ENCODE data around the gene HDLBP. TPM values are rescaled to one million over a fixed set of nuclear protein-coding genes. Genes with fewer than 3 reads are reported as not detected.
"Not testable (repeated sequence)": the region's sequence is repeated elsewhere in the genome, so short reads cannot be mapped to it uniquely, and the experiment has no call there.

The HDLBP gene
- polyA plus RNA-seq, 3 donors: 50.4 to 73.1 (median 69.9) TPM

- Mint-ChIP-seq H3K36me3 (peaks cover 23 to 27% of the 10 kb centered on the region in 2 donors), H3K9me3 (no peaks in the 10 kb centered on the region), H3K27ac (no peak overlapping the region), H3K4me1 (peaks cover 75% of the 10 kb centered on the region), H3K4me3 (no peak overlapping the region), H3K27me3 (ENCODE audit: low read depth in 3 of 3) (no peaks in the 10 kb centered on the region)
- Histone ChIP-seq H3K9me3 (replicated peaks in 1 of 2; ENCODE audit: control insufficient read depth in 1 of 2, insufficient read depth in 1 of 2, low read length in 2 of 2) (no peaks in the 10 kb centered on the region), H3K79me2 (ENCODE audit: insufficient read depth, low read length) (peaks cover 94% of the 10 kb centered on the region), H3K36me3 (replicated peaks in 1 of 2; ENCODE audit: control insufficient read depth in 1 of 2, insufficient read depth in 2 of 2, low read length in 2 of 2) (peaks cover 3 to 9% of the 10 kb centered on the region in 2 donors), H2AFZ (ENCODE audit: insufficient read depth, low read depth, low read length, poor library complexity, severe bottlenecking) (no peak overlapping the region), H3K27me3 (ENCODE audit: control insufficient read depth in 2 of 2, insufficient read depth in 2 of 2, low read length in 2 of 2) (no peaks in the 10 kb centered on the region), H4K20me1 (ENCODE audit: insufficient read depth, low read length) (peaks cover 86% of the 10 kb centered on the region), H3K4me3 (replicated peaks in 1 of 3; ENCODE audit: low read depth in 2 of 3, low read length in 3 of 3) (no peak overlapping the region), H3K9ac (ENCODE audit: insufficient read depth, low read length, poor library complexity, severe bottlenecking) (no peak overlapping the region), H3K4me1 (ENCODE audit: control insufficient read depth in 1 of 2, insufficient read depth in 2 of 2, low read length in 2 of 2) (peaks cover 42 to 74% of the 10 kb centered on the region in 2 donors), H3K4me2 (replicated peaks; ENCODE audit: extremely low read depth, low read length, poor library complexity, severe bottlenecking) (no peak overlapping the region), H3K27ac (ENCODE audit: low read depth in 1 of 2, low read length in 2 of 2) (no peak overlapping the region)
- WGBS (ENCODE audit: insufficient coverage): no CpG with 5 or more reads among the region's 1 CpG
- intact Hi-C loops (cut with micrococcal nuclease): no loop called here
- no peak for DNase-seq
- TF ChIP-seq, protein P1, sequence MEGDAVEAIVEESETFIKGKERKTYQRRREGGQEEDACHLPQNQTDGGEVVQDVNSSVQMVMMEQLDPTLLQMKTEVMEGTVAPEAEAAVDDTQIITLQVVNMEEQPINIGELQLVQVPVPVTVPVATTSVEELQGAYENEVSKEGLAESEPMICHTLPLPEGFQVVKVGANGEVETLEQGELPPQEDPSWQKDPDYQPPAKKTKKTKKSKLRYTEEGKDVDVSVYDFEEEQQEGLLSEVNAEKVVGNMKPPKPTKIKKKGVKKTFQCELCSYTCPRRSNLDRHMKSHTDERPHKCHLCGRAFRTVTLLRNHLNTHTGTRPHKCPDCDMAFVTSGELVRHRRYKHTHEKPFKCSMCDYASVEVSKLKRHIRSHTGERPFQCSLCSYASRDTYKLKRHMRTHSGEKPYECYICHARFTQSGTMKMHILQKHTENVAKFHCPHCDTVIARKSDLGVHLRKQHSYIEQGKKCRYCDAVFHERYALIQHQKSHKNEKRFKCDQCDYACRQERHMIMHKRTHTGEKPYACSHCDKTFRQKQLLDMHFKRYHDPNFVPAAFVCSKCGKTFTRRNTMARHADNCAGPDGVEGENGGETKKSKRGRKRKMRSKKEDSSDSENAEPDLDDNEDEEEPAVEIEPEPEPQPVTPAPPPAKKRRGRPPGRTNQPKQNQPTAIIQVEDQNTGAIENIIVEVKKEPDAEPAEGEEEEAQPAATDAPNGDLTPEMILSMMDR (IDR thresholded peaks at IDR 0.05): no peak
These were observed 5.6 kb upstream of the HDLBP start for GRCh38 chr2:241321033-241321432.

GRCh38 chr2:241320394-241320793 is 4.9 kb upstream of the HDLBP start:
- Histone ChIP-seq H3K27me3 (ENCODE audit: control insufficient read depth in 2 of 2, insufficient read depth in 2 of 2, low read length in 2 of 2) (no peaks in the 10 kb centered on the region), H3K36me3 (replicated peaks in 1 of 2; ENCODE audit: control insufficient read depth in 1 of 2, insufficient read depth in 2 of 2, low read length in 2 of 2) (peaks cover 0 to 3% of the 10 kb centered on the region in 2 donors), H3K79me2 (ENCODE audit: insufficient read depth, low read length) (peaks cover 90% of the 10 kb centered on the region), H4K20me1 (ENCODE audit: insufficient read depth, low read length) (peaks cover 80% of the 10 kb centered on the region), H3K4me2 (replicated peaks; ENCODE audit: extremely low read depth, low read length, poor library complexity, severe bottlenecking) (no peak overlapping the region), H2AFZ (ENCODE audit: insufficient read depth, low read depth, low read length, poor library complexity, severe bottlenecking) (no peak overlapping the region), H3K9me3 (replicated peaks in 1 of 2; ENCODE audit: control insufficient read depth in 1 of 2, insufficient read depth in 1 of 2, low read length in 2 of 2) (no peaks in the 10 kb centered on the region), H3K27ac (ENCODE audit: low read depth in 1 of 2, low read length in 2 of 2) (no peak overlapping the region), H3K4me3 (replicated peaks in 1 of 3; ENCODE audit: low read depth in 2 of 3, low read length in 3 of 3) (no peak overlapping the region), H3K9ac (ENCODE audit: insufficient read depth, low read length, poor library complexity, severe bottlenecking) (no peak overlapping the region), H3K4me1 (ENCODE audit: control insufficient read depth in 1 of 2, insufficient read depth in 2 of 2, low read length in 2 of 2) (peaks cover 41 to 73% of the 10 kb centered on the region in 2 donors)
- 98% methylated on average over 5 of the region's 8 CpGs for WGBS (ENCODE audit: insufficient coverage)
- peaks cover 19 to 24% of the 10 kb centered on the region in 2 donors for H3K36me3 Mint-ChIP-seq
- no peaks in the 10 kb centered on the region for H3K9me3 Mint-ChIP-seq
- DNase-seq: no peak
- H3K4me3 Mint-ChIP-seq: no peak overlapping the region
- intact Hi-C loops (cut with micrococcal nuclease): no loop called here
- TF ChIP-seq, protein P1 (IDR thresholded peaks at IDR 0.05): no peak
- peak overlapping the region in 1 of 7 donors; percentile 25 for H3K27ac Mint-ChIP-seq
- peaks cover 0 to 2% (median 0%) of the 10 kb centered on the region in 3 donors for H3K27me3 Mint-ChIP-seq (ENCODE audit: low read depth in 3 of 3)
- peaks cover 75% of the 10 kb centered on the region for H3K4me1 Mint-ChIP-seq

DNA sequence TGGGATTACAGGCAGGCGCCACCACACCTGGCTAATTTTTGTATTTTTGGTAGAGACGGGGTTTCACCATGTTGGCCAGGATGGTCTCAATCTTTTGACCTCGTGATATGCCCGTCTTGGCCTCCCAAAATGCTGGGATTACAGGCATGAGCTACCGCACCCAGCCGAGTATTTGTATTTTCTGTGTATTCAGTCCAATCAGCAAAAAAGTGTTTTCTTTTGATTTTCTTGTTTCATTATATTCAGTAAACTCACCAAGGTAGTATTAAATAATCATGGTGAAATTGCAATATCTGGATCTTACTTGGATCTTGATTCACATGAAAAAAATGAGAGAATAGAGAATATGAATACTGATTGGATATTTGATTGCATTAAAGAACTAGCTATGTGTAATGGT is 3.4 kb upstream of the HDLBP start:
- Mint-ChIP-seq H3K4me1 (peaks cover 67% of the 10 kb centered on the region), H3K36me3 (peaks cover 17 to 18% of the 10 kb centered on the region in 2 donors)
- H3K27me3 ChIP-seq (ENCODE audit: control insufficient read depth in 2 of 2, insufficient read depth in 2 of 2, low read length in 2 of 2); DNase-seq; H3K27ac ChIP-seq (ENCODE audit: low read depth in 1 of 2, low read length in 2 of 2); H3K4me3 Mint-ChIP-seq; H3K27ac Mint-ChIP-seq; H3K4me3 ChIP-seq (replicated peaks in 1 of 3; ENCODE audit: low read depth in 2 of 3, low read length in 3 of 3); H3K27me3 Mint-ChIP-seq (ENCODE audit: low read depth in 3 of 3); H3K9ac ChIP-seq (ENCODE audit: insufficient read depth, low read length, poor library complexity, severe bottlenecking); H3K9me3 ChIP-seq (replicated peaks in 1 of 2; ENCODE audit: control insufficient read depth in 1 of 2, insufficient read depth in 1 of 2, low read length in 2 of 2); H2AFZ ChIP-seq (ENCODE audit: insufficient read depth, low read depth, low read length, poor library complexity, severe bottlenecking); H3K4me2 ChIP-seq (replicated peaks; ENCODE audit: extremely low read depth, low read length, poor library complexity, severe bottlenecking); H3K36me3 ChIP-seq (replicated peaks in 1 of 2; ENCODE audit: control insufficient read depth in 1 of 2, insufficient read depth in 2 of 2, low read length in 2 of 2); H3K9me3 Mint-ChIP-seq: not testable (repeated sequence)
- peaks cover 36 to 69% of the 10 kb centered on the region in 2 donors for H3K4me1 ChIP-seq (ENCODE audit: control insufficient read depth in 1 of 2, insufficient read depth in 2 of 2, low read length in 2 of 2)
- WGBS (ENCODE audit: insufficient coverage): 95% methylated on average over 4 of the region's 6 CpGs
- H4K20me1 ChIP-seq (ENCODE audit: insufficient read depth, low read length): peaks cover 67% of the 10 kb centered on the region
- intact Hi-C loops (cut with micrococcal nuclease): loop anchor here in 1 of 2 donors (5.0 kb wide), 1 partner anchor 167 kb away; the partner anchor contains the start of gene PPP1R7
- peaks cover 83% of the 10 kb centered on the region for H3K79me2 ChIP-seq (ENCODE audit: insufficient read depth, low read length)
